Subcutaneous adipose tissue (tissue), 4 donors: Measurements from ENCODE around the gene ZFP37. TPM values are rescaled to one million over a fixed set of nuclear protein-coding genes. Genes with fewer than 3 reads are reported as not detected.

Source experiments
- CTCF ChIP-seq: fragments of 450-650 bp; IDR thresholded peaks from one replicate; pipeline ENCODE4 v1.5.1; 2016; ENCODE audit warnings: low read depth, mild to moderate bottlenecking, control low read depth, antibody characterized with exemption, moderate library complexity
- total RNA-seq, 4 donors: library from RNA; depleted of rRNA; stranded (reverse); fragments of >200 nt; gene quantifications; one replicate each; pipeline ENCODE4 v1.1.0, GENCODE V29; 2016

Gene ZFP37
- total RNA-seq = 1 to 10 TPM; 1.3 to 2.4 (median 2.2) TPM

- no peak for TF ChIP-seq CTCF
Measured at GRCh38 chr9:113056191-113057106, at the start of gene ZFP37. TSS of gene ZFP37 (minus strand) at chr9:113056724. CDS start at chr9:113056688, 36 bp downstream.

- TF ChIP-seq CTCF = no peak
Measured at GRCh38 chr9:113095561-113095960, 39.0 kb upstream of the ZFP37 start.

- no peak for TF ChIP-seq CTCF
Measured at GRCh38 chr9:113057193-113057592, 669 bp upstream of the ZFP37 start.

GRCh38 chr9:113042884-113043657, 13.5 kb downstream of the ZFP37 start:
- no peak for TF ChIP-seq CTCF

- no peak for TF ChIP-seq CTCF
Measured at GRCh38 chr9:113026200-113026599, 30.3 kb downstream of the ZFP37 start.

- no peak for TF ChIP-seq CTCF
Measured at GRCh38 chr9:113018247-113018646, 38.3 kb downstream of the ZFP37 start.

- TF ChIP-seq CTCF = no peak
Measured at GRCh38 chr9:113012492-113012891, 44.0 kb downstream of the ZFP37 start.
